HepG2 (cell line): Measurements from ENCODE around the gene SAC3D1. TPM values are rescaled to one million over a fixed set of nuclear protein-coding genes. Genes with fewer than 3 reads are reported as not detected.

Source experiments
- ELF3 ChIP-seq: IDR thresholded peaks from 2 replicates; pipeline ENCODE4 v1.6.1; 2016; ENCODE audit warnings: missing genetic modification reagents, missing compliant biosample characterization
- FOXO4 ChIP-seq: sonication (generic); formaldehyde crosslinking; conservative IDR thresholded peaks from 2 replicates; pipeline ENCODE4 v1.8.1; 2023; ENCODE audit warnings: missing genetic modification reagents
- KLF6 ChIP-seq: IDR thresholded peaks from 2 replicates; pipeline ENCODE4 v1.8.0; 2016; ENCODE audit warnings: missing biosample characterization, missing genetic modification reagents
- NR2C2 ChIP-seq: sonication (generic); formaldehyde crosslinking; IDR thresholded peaks from 2 replicates; pipeline ENCODE4 v1.4.0; 2020; ENCODE audit warnings: missing genetic modification reagents, mild to moderate bottlenecking, moderate library complexity, borderline replicate concordance
- PBX3 ChIP-seq: sonication (generic); formaldehyde crosslinking; IDR thresholded peaks from 2 replicates; pipeline ENCODE4 v1.8.1; 2023; ENCODE audit warnings: missing genetic modification reagents, inconsistent platforms, borderline replicate concordance
- ZFAT ChIP-seq: sonication (generic); formaldehyde crosslinking; conservative IDR thresholded peaks from 2 replicates; pipeline ENCODE4 v1.8.1; 2023; ENCODE audit warnings: missing genetic modification reagents, inconsistent platforms
- ZFX ChIP-seq: sonication (generic); formaldehyde crosslinking; IDR thresholded peaks from 2 replicates; pipeline ENCODE4 v1.4.0; 2020; ENCODE audit warnings: mild to moderate bottlenecking, low read depth, missing genetic modification reagents, moderate library complexity
- ZNF143 ChIP-seq: sonication (generic); formaldehyde crosslinking; IDR thresholded peaks from 2 replicates; pipeline ENCODE4 v1.4.0; 2020; ENCODE audit warnings: missing genetic modification reagents
- ZNF253 ChIP-seq: sonication (generic); formaldehyde crosslinking; IDR thresholded peaks from 2 replicates; pipeline ENCODE4 v1.8.0; 2022; ENCODE audit warnings: mild to moderate bottlenecking, missing genetic modification reagents, borderline replicate concordance
- ZNF256 ChIP-seq: sonication (generic); formaldehyde crosslinking; conservative IDR thresholded peaks from 2 replicates; pipeline ENCODE4 v1.4.0; 2020; ENCODE audit warnings: missing genetic modification reagents
- ZNF773 ChIP-seq: sonication (generic); formaldehyde crosslinking; IDR thresholded peaks from 2 replicates; pipeline ENCODE4 v1.4.0; 2020; ENCODE audit warnings: missing genetic modification reagents, borderline replicate concordance
- polyA plus RNA-seq, 8 experiments: library from polyadenylated mRNA; depleted of rRNA in 3 of 8; stranded (reverse) in 7 of 8; unstranded in 1 of 8; fragments of >200 nt; fragmentation: Illumina TruSeq in 4 of 8; extraction: Trizol in 4 of 8; gene quantifications; 2 replicates each; pipeline versions ENCODE4 v1.2.1 to v1.2.3, GENCODE V29; 2011 to 2016; ENCODE audit warnings: low read depth in 4 of 8, missing spikeins in 1 of 8, mixed read lengths in 1 of 8; ENCODE audit not compliant: insufficient read depth in 1 of 8
- total RNA-seq, 5 experiments: library from RNA; depleted of rRNA; stranded (reverse); fragments of >200 nt; fragmentation: Illumina TruSeq; extraction: Trizol; gene quantifications; 2 replicates each; pipeline ENCODE4 v1.2.3, GENCODE V29; 2016; ENCODE audit warnings: low read depth in 1 of 5
- TF ChIP-seq, protein P1 (sequence below): sonication (generic); formaldehyde crosslinking; IDR thresholded peaks from 2 replicates; pipeline ENCODE4 v1.4.0; 2020; ENCODE audit warnings: missing genetic modification reagents, mild to moderate bottlenecking, borderline replicate concordance

The SAC3D1 gene
- total and polyA plus RNA-seq, 2 of the 13 experiments (the other 11 are each of a cell fraction or from before 2014, with no cell fraction given), result 7.4 to 36.3 TPM

GRCh38 chr11:65059959-65060824 lies 19.2 kb downstream of the SAC3D1 start (continued):
- TF ChIP-seq ZNF253 (CRISPR knock-in tag) (0 out of 2 replicates have a peak, but pooled peaks have one; percentile 12), ZFAT (CRISPR knock-in tag) (no peak), KLF6 (CRISPR knock-in tag) (no peak), PBX3 (CRISPR knock-in tag) (no peak), NR2C2 (0 out of 2 replicates have a peak, but pooled peaks have one; percentile 31), ELF3 (CRISPR knock-in tag) (peak; percentile 35; the same call in 1 of the 2 replicates), ZFX (CRISPR knock-in tag) (no peak), ZNF256 (CRISPR knock-in tag) (no peak), ZNF143 (CRISPR knock-in tag) (peak; percentile 59; the same call in 1 of the 2 replicates), FOXO4 (CRISPR knock-in tag) (0 out of 2 replicates have a peak, but pooled peaks have one; percentile 51), ZNF773 (no peak)
- TF ChIP-seq, protein P1, sequence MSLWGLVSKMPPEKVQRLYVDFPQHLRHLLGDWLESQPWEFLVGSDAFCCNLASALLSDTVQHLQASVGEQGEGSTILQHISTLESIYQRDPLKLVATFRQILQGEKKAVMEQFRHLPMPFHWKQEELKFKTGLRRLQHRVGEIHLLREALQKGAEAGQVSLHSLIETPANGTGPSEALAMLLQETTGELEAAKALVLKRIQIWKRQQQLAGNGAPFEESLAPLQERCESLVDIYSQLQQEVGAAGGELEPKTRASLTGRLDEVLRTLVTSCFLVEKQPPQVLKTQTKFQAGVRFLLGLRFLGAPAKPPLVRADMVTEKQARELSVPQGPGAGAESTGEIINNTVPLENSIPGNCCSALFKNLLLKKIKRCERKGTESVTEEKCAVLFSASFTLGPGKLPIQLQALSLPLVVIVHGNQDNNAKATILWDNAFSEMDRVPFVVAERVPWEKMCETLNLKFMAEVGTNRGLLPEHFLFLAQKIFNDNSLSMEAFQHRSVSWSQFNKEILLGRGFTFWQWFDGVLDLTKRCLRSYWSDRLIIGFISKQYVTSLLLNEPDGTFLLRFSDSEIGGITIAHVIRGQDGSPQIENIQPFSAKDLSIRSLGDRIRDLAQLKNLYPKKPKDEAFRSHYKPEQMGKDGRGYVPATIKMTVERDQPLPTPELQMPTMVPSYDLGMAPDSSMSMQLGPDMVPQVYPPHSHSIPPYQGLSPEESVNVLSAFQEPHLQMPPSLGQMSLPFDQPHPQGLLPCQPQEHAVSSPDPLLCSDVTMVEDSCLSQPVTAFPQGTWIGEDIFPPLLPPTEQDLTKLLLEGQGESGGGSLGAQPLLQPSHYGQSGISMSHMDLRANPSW (CRISPR knock-in tag), result no peak
